ENCODE data around the gene USP48. TPM values are rescaled to one million over a fixed set of nuclear protein-coding genes. Genes with fewer than 3 reads are reported as not detected.

USP48 gene
- total RNA-seq, 1 experiment from 2014 or later, result 34.3 TPM

- H3K4me3 ChIP-seq, result no peak overlapping the region
- no peaks in the 10 kb centered on the region for H3K9me3 ChIP-seq (replicated peaks)
- no peaks in the 10 kb centered on the region for H3K36me3 ChIP-seq
- H3K27me3 ChIP-seq (replicated peaks), result 0 out of 2 replicates have a peak, but pooled peaks cover 3% of the 10 kb centered on the region
- DNase-seq (ENCODE audit: low read depth in 1 of 2, low spot score in 2 of 2), result no peak
- no peak overlapping the region for H3K27ac ChIP-seq
- no peaks in the 10 kb centered on the region for H3K4me1 ChIP-seq (replicated peaks)
Measured at GRCh38 chr1:21644906-21645305, 138.0 kb downstream of the USP48 start.

- Histone ChIP-seq H3K27ac (no peak overlapping the region), H3K27me3 (replicated peaks) (0 out of 2 replicates have a peak, but pooled peaks cover 3% of the 10 kb centered on the region), H3K4me1 (replicated peaks) (peaks cover 3% of the 10 kb centered on the region), H3K4me3 (no peak overlapping the region), H3K9me3 (replicated peaks) (no peaks in the 10 kb centered on the region), H3K36me3 (no peaks in the 10 kb centered on the region)
- no peak for DNase-seq (ENCODE audit: low read depth in 1 of 2, low spot score in 2 of 2)
Measured at GRCh38 chr1:21644348-21644747, 138.6 kb downstream of the USP48 start.

GRCh38 chr1:21643624-21644023 lies 139.3 kb downstream of the USP48 start:
- Histone ChIP-seq H3K27me3 (replicated peaks) (0 out of 2 replicates have a peak, but pooled peaks cover 3% of the 10 kb centered on the region), H3K4me3 (no peak overlapping the region), H3K27ac (no peak overlapping the region), H3K36me3 (no peaks in the 10 kb centered on the region), H3K9me3 (replicated peaks) (no peaks in the 10 kb centered on the region), H3K4me1 (replicated peaks) (peaks cover 10% of the 10 kb centered on the region)
- DNase-seq (ENCODE audit: low read depth in 1 of 2, low spot score in 2 of 2), result no peak

GRCh38 chr1:21641967-21642739 lies 140.8 kb downstream of the USP48 start:
- DNase-seq (ENCODE audit: low read depth in 1 of 2, low spot score in 2 of 2), result no peak
- H3K4me3 ChIP-seq, result no peak overlapping the region
- H3K36me3 ChIP-seq, result no peaks in the 10 kb centered on the region
- no peak overlapping the region for H3K27ac ChIP-seq
- no peaks in the 10 kb centered on the region for H3K9me3 ChIP-seq (replicated peaks)
- peaks cover 12% of the 10 kb centered on the region for H3K4me1 ChIP-seq (replicated peaks)
- H3K27me3 ChIP-seq (replicated peaks), result peaks cover 6% of the 10 kb centered on the region; the same call in 1 of the 2 replicates

GRCh38 chr1:21641537-21641936 lies 141.4 kb downstream of the USP48 start:
- no peak for DNase-seq (ENCODE audit: low read depth in 1 of 2, low spot score in 2 of 2)
- H3K4me3 ChIP-seq, result no peak overlapping the region
- no peak overlapping the region for H3K27ac ChIP-seq
- no peaks in the 10 kb centered on the region for H3K9me3 ChIP-seq (replicated peaks)
- H3K36me3 ChIP-seq, result no peaks in the 10 kb centered on the region
- H3K27me3 ChIP-seq (replicated peaks), result peaks cover 6% of the 10 kb centered on the region; the same call in 1 of the 2 replicates
- peaks cover 12% of the 10 kb centered on the region for H3K4me1 ChIP-seq (replicated peaks)

- Histone ChIP-seq H3K4me1 (replicated peaks) (peaks cover 12% of the 10 kb centered on the region), H3K9me3 (replicated peaks) (no peaks in the 10 kb centered on the region), H3K4me3 (no peak overlapping the region), H3K27me3 (replicated peaks) (peaks cover 6% of the 10 kb centered on the region; the same call in 1 of the 2 replicates), H3K27ac (no peak overlapping the region), H3K36me3 (no peaks in the 10 kb centered on the region)
- no peak for DNase-seq (ENCODE audit: low read depth in 1 of 2, low spot score in 2 of 2)
Measured at GRCh38 chr1:21641076-21641475, 141.9 kb downstream of the USP48 start.

GRCh38 chr1:21640653-21641052 lies 142.3 kb downstream of the USP48 start:
- no peaks in the 10 kb centered on the region for H3K9me3 ChIP-seq (replicated peaks)
- no peak for DNase-seq (ENCODE audit: low read depth in 1 of 2, low spot score in 2 of 2)
- peaks cover 12% of the 10 kb centered on the region for H3K4me1 ChIP-seq (replicated peaks)
- no peak overlapping the region for H3K27ac ChIP-seq
- no peak overlapping the region for H3K4me3 ChIP-seq
- peaks cover 6% of the 10 kb centered on the region; the same call in 1 of the 2 replicates for H3K27me3 ChIP-seq (replicated peaks)
- H3K36me3 ChIP-seq, result no peaks in the 10 kb centered on the region

GRCh38 chr1:21639594-21640041 lies 143.3 kb downstream of the USP48 start:
- H3K27ac ChIP-seq, result no peak overlapping the region
- no peak for DNase-seq (ENCODE audit: low read depth in 1 of 2, low spot score in 2 of 2)
- H3K36me3 ChIP-seq, result no peaks in the 10 kb centered on the region
- H3K27me3 ChIP-seq (replicated peaks), result peaks cover 6% of the 10 kb centered on the region; the same call in 1 of the 2 replicates
- no peaks in the 10 kb centered on the region for H3K9me3 ChIP-seq (replicated peaks)
- H3K4me1 ChIP-seq (replicated peaks), result peaks cover 12% of the 10 kb centered on the region
- H3K4me3 ChIP-seq, result no peak overlapping the region

- DNase-seq (ENCODE audit: low read depth in 1 of 2, low spot score in 2 of 2), result peak in 1 of 2 experiments; percentile 45
- H3K36me3 ChIP-seq, result no peaks in the 10 kb centered on the region
- peaks cover 3% of the 10 kb centered on the region; the same call in 1 of the 2 replicates for H3K27me3 ChIP-seq (replicated peaks)
- no peak overlapping the region for H3K27ac ChIP-seq
- H3K4me1 ChIP-seq (replicated peaks), result peaks cover 12% of the 10 kb centered on the region
- H3K9me3 ChIP-seq (replicated peaks), result no peaks in the 10 kb centered on the region
- H3K4me3 ChIP-seq, result no peak overlapping the region
Measured at GRCh38 chr1:21638531-21639341, 144.2 kb downstream of the USP48 start.

GRCh38 chr1:21637514-21637913 lies 145.4 kb downstream of the USP48 start:
- Histone ChIP-seq H3K27me3 (replicated peaks) (peaks cover 3% of the 10 kb centered on the region; the same call in 1 of the 2 replicates), H3K4me3 (no peak overlapping the region), H3K27ac (no peak overlapping the region), H3K4me1 (replicated peaks) (peaks cover 12% of the 10 kb centered on the region), H3K9me3 (replicated peaks) (no peaks in the 10 kb centered on the region), H3K36me3 (no peaks in the 10 kb centered on the region)
- DNase-seq (ENCODE audit: low read depth in 1 of 2, low spot score in 2 of 2), result no peak

- no peak overlapping the region for H3K4me3 ChIP-seq
- DNase-seq (ENCODE audit: low read depth in 1 of 2, low spot score in 2 of 2), result no peak
- H3K36me3 ChIP-seq, result no peaks in the 10 kb centered on the region
- H3K27ac ChIP-seq, result no peak overlapping the region
- H3K27me3 ChIP-seq (replicated peaks), result peaks cover 3% of the 10 kb centered on the region; the same call in 1 of the 2 replicates
- H3K9me3 ChIP-seq (replicated peaks), result no peaks in the 10 kb centered on the region
- peaks cover 13% of the 10 kb centered on the region for H3K4me1 ChIP-seq (replicated peaks)
Measured at GRCh38 chr1:21636029-21636428, 146.9 kb downstream of the USP48 start.

- H3K36me3 ChIP-seq, result no peaks in the 10 kb centered on the region
- no peak overlapping the region for H3K27ac ChIP-seq
- peaks cover 21% of the 10 kb centered on the region for H3K4me1 ChIP-seq (replicated peaks)
- H3K27me3 ChIP-seq (replicated peaks), result peaks cover 3% of the 10 kb centered on the region; the same call in 1 of the 2 replicates
- H3K4me3 ChIP-seq, result no peak overlapping the region
- DNase-seq (ENCODE audit: low read depth in 1 of 2, low spot score in 2 of 2), result no peak
- H3K9me3 ChIP-seq (replicated peaks), result no peaks in the 10 kb centered on the region
Measured at GRCh38 chr1:21634806-21635535, 148.0 kb downstream of the USP48 start.

Measured in SJSA1 (cell line).